Measurements from ENCODE around the gene P2RY6.

- TF ChIP-seq LEF1 (IDR thresholded peaks at IDR 0.05; ENCODE audit: borderline replicate concordance) = no peak
- no peak for TF ChIP-seq SP1 (IDR thresholded peaks at IDR 0.05)
These were observed 48.0 kb upstream of the P2RY6 start for GRCh38 chr11:73223998-73224730.

All from HEK293T (cell line).